HCT116 (cell line): ENCODE measurements around the gene EPGN. TPM values are rescaled to one million over a fixed set of nuclear protein-coding genes. Genes with fewer than 3 reads are reported as not detected.

ENCODE experiments used
- ATAC-seq: fragments of 200-7000 bp; cut with Tn5 transposase; 2 replicates; pipeline ENCODE4 v1.9.1; 2020; ENCODE audit warnings: mild to moderate bottlenecking, moderate library complexity
- BruUV-seq: library from RNA; stranded (reverse); fragments of 400-500 nt; replicated peaks from 2 replicates; lab custom pipeline; 2021; lab: Mats Ljungman, UMichigan
- CTCF ChIA-PET: fragments of 300-600 bp; sonication (Branson Sonifier 250); formaldehyde crosslinking; loops from one replicate; lab custom pipeline; 2021; ENCODE audit warnings: antibody characterized with exemption; lab: Charles Lee
- POLR2A ChIA-PET: fragments of 300-600, 350-600 bp; sonication (Branson Sonifier 250); formaldehyde crosslinking; loops from one replicate; lab custom pipeline; 2021; ENCODE audit warnings: antibody characterized with exemption; lab: Charles Lee
- RAD21 ChIA-PET, 2 experiments: fragments of 300-600 bp; sonication (Branson Sonifier 250); formaldehyde crosslinking; loops; one replicate each; lab custom pipeline; 2023; ENCODE audit warnings: low total read pairs in 2 of 2; ENCODE audit not compliant: uncharacterized antibody in 2 of 2, unreplicated experiment in 2 of 2, low non-redundant PET in 1 of 2; lab: Charles Lee
- DNase-seq: peaks from one replicate; pipeline ENCODE4 v3.0.0-alpha.2; 2010; ENCODE audit warnings: low read depth, low spot score
- H2AFZ ChIP-seq: fragments of 200-600 bp; shearing (Covaris generic), sonication (generic); 2 replicates; pipeline ENCODE4 v1.6.1; 2017; ENCODE audit warnings: low read depth, mixed run types, mixed read lengths, antibody characterized with exemption, low read length; ENCODE audit not compliant: poor library complexity, severe bottlenecking
- H3K27ac ChIP-seq: 2 replicates; pipeline ENCODE4 v1.5.1; 2012; ENCODE audit warnings: low read depth, low read length
- H3K27me3 ChIP-seq: fragments of 200-600 bp; sonication (generic); 2 replicates; pipeline ENCODE4 v1.6.1; 2016; ENCODE audit warnings: mixed run types, low read length, mixed read lengths; ENCODE audit not compliant: insufficient read depth
- H3K36me3 ChIP-seq, 2 experiments: fragments of 200-500 bp in 1 of 2; fragments of 200-600 bp in 1 of 2; sonication (Bioruptor generic) in 1 of 2; sonication (generic) in 1 of 2; 2 replicates each; pipeline versions ENCODE4 v1.5.1 to v1.6.1; 2014 to 2016; ENCODE audit warnings: low read length in 2 of 2, inconsistent platforms in 1 of 2, mixed read lengths in 1 of 2, mixed run types in 1 of 2; ENCODE audit not compliant: insufficient read depth in 2 of 2, control insufficient read depth in 1 of 2
- H3K4me1 ChIP-seq, 2 experiments: fragments of 200-600 bp in 1 of 2; sonication (generic) in 1 of 2; 2 replicates each; pipeline versions ENCODE4 v1.5.1 to v1.6.1; 2012 to 2017; ENCODE audit warnings: low read length in 2 of 2, inconsistent platforms in 1 of 2, mild to moderate bottlenecking in 1 of 2, mixed read lengths in 1 of 2, mixed run types in 1 of 2, moderate library complexity in 1 of 2; ENCODE audit not compliant: insufficient read depth in 2 of 2, control insufficient read depth in 1 of 2
- H3K4me2 ChIP-seq: fragments of 200-600 bp; sonication (generic); 2 replicates; pipeline ENCODE4 v1.6.1; 2017; ENCODE audit warnings: mixed run types, low read length, mixed read lengths
- H3K4me3 ChIP-seq, 2 experiments: fragments of 200-600 bp in 1 of 2; sonication (generic) in 1 of 2; replicated peaks in 1 of 2; 2 replicates each; pipeline ENCODE4 v1.5.1; 2011 to 2016; ENCODE audit warnings: low read length in 2 of 2, control low read depth in 1 of 2, low read depth in 1 of 2, mild to moderate bottlenecking in 1 of 2, mixed read lengths in 1 of 2, mixed run types in 1 of 2
- H3K79me2 ChIP-seq: fragments of 200-600 bp; sonication (generic); 2 replicates; pipeline ENCODE4 v1.6.1; 2017; ENCODE audit warnings: mild to moderate bottlenecking, mixed run types, low read length, moderate library complexity, mixed read lengths; ENCODE audit not compliant: insufficient read depth
- H3K9ac ChIP-seq: fragments of 200-600 bp; sonication (generic); 2 replicates; pipeline ENCODE4 v1.6.1; 2016; ENCODE audit warnings: low read length, mixed read lengths
- H3K9me2 ChIP-seq: fragments of 200-600 bp; sonication (generic), shearing (Covaris generic); 2 replicates; pipeline ENCODE4 v1.6.1; 2017; ENCODE audit warnings: mixed run types, mild to moderate bottlenecking, moderate library complexity; ENCODE audit not compliant: insufficient read depth
- H3K9me3 ChIP-seq, 2 experiments: fragments of 200-500 bp in 1 of 2; fragments of 200-600 bp in 1 of 2; sonication (Bioruptor generic) in 1 of 2; sonication (generic) in 1 of 2; 2 replicates each; pipeline ENCODE4 v1.6.1; 2014 to 2017; ENCODE audit warnings: low read length in 2 of 2, mixed read lengths in 2 of 2, inconsistent platforms in 1 of 2, low read depth in 1 of 2, mild to moderate bottlenecking in 1 of 2, mixed run types in 1 of 2, moderate library complexity in 1 of 2; ENCODE audit not compliant: control insufficient read depth in 1 of 2, insufficient read depth in 1 of 2
- H4K20me1 ChIP-seq: fragments of 200-600 bp; sonication (generic), shearing (Covaris generic); 2 replicates; pipeline ENCODE4 v1.6.1; 2017; ENCODE audit warnings: mixed run types, mild to moderate bottlenecking, moderate library complexity; ENCODE audit not compliant: insufficient read depth
- ATF3 ChIP-seq: IDR thresholded peaks from 2 replicates; pipeline ENCODE4 v1.6.1; 2012
- CEBPB ChIP-seq: IDR thresholded peaks from 2 replicates; pipeline ENCODE4 v1.6.1; 2012; ENCODE audit warnings: low read depth
- CTCF ChIP-seq, 3 experiments: fragments of 200-600 bp in 1 of 3; sonication (generic) in 1 of 3; IDR thresholded peaks in 2 of 3; conservative IDR thresholded peaks in 1 of 3; 2 replicates each; pipeline ENCODE4 v1.5.1; 2012 to 2017; ENCODE audit warnings: low read depth in 2 of 3, low read length in 2 of 3, antibody characterized with exemption in 1 of 3, borderline replicate concordance in 1 of 3, control low read depth in 1 of 3, mild to moderate bottlenecking in 1 of 3, mixed read lengths in 1 of 3, mixed run types in 1 of 3, moderate library complexity in 1 of 3; ENCODE audit not compliant: insufficient read depth in 1 of 3
- EZH2phosphoT487 ChIP-seq: fragments of 200-600 bp; IDR thresholded peaks from 2 replicates; pipeline ENCODE4 v1.6.1; 2018; ENCODE audit warnings: antibody characterized with exemption, borderline replicate concordance
- JUND ChIP-seq: IDR thresholded peaks from 2 replicates; pipeline ENCODE4 v1.6.1; 2012
- POLR2A ChIP-seq: IDR thresholded peaks from 2 replicates; pipeline ENCODE4 v1.7.0; 2011; ENCODE audit warnings: borderline replicate concordance; ENCODE audit not compliant: insufficient read depth, insufficient read length; ENCODE audit errors: extremely low read depth
- SP1 ChIP-seq: IDR thresholded peaks from 2 replicates; pipeline ENCODE4 v1.6.1; 2012; ENCODE audit warnings: low read depth
- SRF ChIP-seq: IDR thresholded peaks from 2 replicates; pipeline ENCODE4 v1.6.1; 2012; ENCODE audit warnings: low read depth
- TCF7L2 ChIP-seq: IDR thresholded peaks from 2 replicates; pipeline ENCODE4 v1.7.0; 2011; ENCODE audit warnings: borderline replicate concordance, inconsistent platforms; ENCODE audit not compliant: insufficient read depth, insufficient read length; ENCODE audit errors: extremely low read depth
- YY1 ChIP-seq: IDR thresholded peaks from 2 replicates; pipeline ENCODE4 v1.6.1; 2011; ENCODE audit warnings: low read length, low read depth, moderate library complexity, mild to moderate bottlenecking; ENCODE audit not compliant: insufficient replicate concordance; ENCODE audit errors: extremely low read depth
- ZBTB33 ChIP-seq: IDR thresholded peaks from 2 replicates; pipeline ENCODE4 v1.6.1; 2011; ENCODE audit warnings: mild to moderate bottlenecking, low read length, moderate library complexity; ENCODE audit not compliant: insufficient replicate concordance; ENCODE audit errors: extremely low read depth
- ZFX ChIP-seq: fragments of 450-650 bp; IDR thresholded peaks from 2 replicates; pipeline ENCODE4 v1.6.1; 2017
- ZNF274 ChIP-seq: fragments of 200-500 bp; sonication (Bioruptor generic); IDR thresholded peaks from 2 replicates; pipeline ENCODE4 v1.6.1; 2014; ENCODE audit warnings: mild to moderate bottlenecking, low read depth, low read length, inconsistent platforms
- intact Hi-C: fragments of 100-400 bp; cut with micrococcal nuclease; formaldehyde crosslinking; loops from 2 replicates; pipeline ENCODE4 v1.10.0; 2022
- total RNA-seq: library from RNA; stranded (reverse); gene quantifications from one replicate; pipeline ENCODE4 v1.2.1, GENCODE V29; 2021; ENCODE audit not compliant: unreplicated experiment

Gene EPGN
- total RNA-seq, 1 experiment from 2014 or later = 1.5 TPM

- Histone ChIP-seq H3K79me2 (no peaks in the 10 kb centered on the region), H3K4me3 (no peak overlapping the region), H3K9me3 (no peaks in the 10 kb centered on the region), H4K20me1 (no peaks in the 10 kb centered on the region), H3K4me1 (peaks cover 0 to 5% of the 10 kb centered on the region in 2 experiments; a peak in 1 of 4 replicates), H3K9ac (no peak overlapping the region), H3K27ac (no peak overlapping the region), H2AFZ (no peak overlapping the region), H3K36me3 (no peaks in the 10 kb centered on the region), H3K27me3 (no peaks in the 10 kb centered on the region), H3K9me2 (no peaks in the 10 kb centered on the region), H3K4me2 (no peak overlapping the region)
- intact Hi-C loops = no loop called here
- no TSS peak for BruUV-seq
- RAD21 ChIA-PET = no interaction called here
- ATAC-seq = no peak
- DNase-seq = no peak
- TF ChIP-seq EZH2phosphoT487 (no peak), ZNF274 (no peak), YY1 (no peak), CEBPB (no peak), ZBTB33 (no peak), SP1 (no peak)
- CTCF ChIA-PET = interaction anchor here (1.6 kb wide), 1 partner anchor 10 kb away, joined by 5 read pairs; no protein-coding TSS in a partner anchor
- POLR2A ChIA-PET = no interaction called here
These were observed 10.7 kb upstream of the EPGN start for GRCh38 chr4:74297539-74297938.

GRCh38 chr4:74304095-74304625 is 4.1 kb upstream of the EPGN start:
- no peak for TF ChIP-seq TCF7L2
- TF ChIP-seq SRF = no peak
- no peak for TF ChIP-seq POLR2A
- no peak for TF ChIP-seq ATF3
- TF ChIP-seq CEBPB = no peak
- no peak for TF ChIP-seq ZFX
- no peak for TF ChIP-seq EZH2phosphoT487
- no peak for TF ChIP-seq CTCF (IDR thresholded peaks at IDR 0.05 in 2 of 3, conservative IDR thresholded peaks at IDR 0.05 in 1 of 3; ENCODE audit: borderline replicate concordance in 1 of 3, insufficient read depth in 1 of 3, low read depth in 2 of 3, low read length in 2 of 3)
- no peak for TF ChIP-seq JUND
- TF ChIP-seq, all 23 proteins: peak for 0
- Histone ChIP-seq H3K9me2 (no peaks in the 10 kb centered on the region), H3K36me3 (no peaks in the 10 kb centered on the region), H3K79me2 (no peaks in the 10 kb centered on the region), H3K27me3 (no peaks in the 10 kb centered on the region), H4K20me1 (no peaks in the 10 kb centered on the region), H3K4me2 (no peak overlapping the region), H3K4me1 (peaks cover 0 to 21% of the 10 kb centered on the region in 2 experiments; a peak in 2 of 4 replicates), H3K4me3 (no peak overlapping the region), H3K9me3 (no peaks in the 10 kb centered on the region), H3K27ac (no peak overlapping the region), H3K9ac (no peak overlapping the region), H2AFZ (no peak overlapping the region)
- DNase-seq (no peak), ATAC-seq (no peak)
- ChIA-PET RAD21 (no interaction called here), POLR2A (interaction anchor here (1.3 kb wide), 1 partner anchor 14 kb away, joined by 3 read pairs; no protein-coding TSS in a partner anchor), CTCF (interaction anchor here (6.6 kb wide), 1 partner anchor 74 kb away, joined by 85 read pairs; no protein-coding TSS in a partner anchor)
- BruUV-seq = no TSS peak
- intact Hi-C loops = no loop called here
